GM18861 (cell line): ENCODE results near the gene NEU2.
"Not testable (repeated sequence)": the region's sequence is repeated elsewhere in the genome, so short reads cannot be mapped to it uniquely, and the experiment has no call there.

Experiments
- ATAC-seq: cut with Tn5 transposase; IDR thresholded peaks from one replicate; pipeline ENCODE4 v1.9.1; 2021; ENCODE audit not compliant: unreplicated experiment

Gene NEU2

DNA sequence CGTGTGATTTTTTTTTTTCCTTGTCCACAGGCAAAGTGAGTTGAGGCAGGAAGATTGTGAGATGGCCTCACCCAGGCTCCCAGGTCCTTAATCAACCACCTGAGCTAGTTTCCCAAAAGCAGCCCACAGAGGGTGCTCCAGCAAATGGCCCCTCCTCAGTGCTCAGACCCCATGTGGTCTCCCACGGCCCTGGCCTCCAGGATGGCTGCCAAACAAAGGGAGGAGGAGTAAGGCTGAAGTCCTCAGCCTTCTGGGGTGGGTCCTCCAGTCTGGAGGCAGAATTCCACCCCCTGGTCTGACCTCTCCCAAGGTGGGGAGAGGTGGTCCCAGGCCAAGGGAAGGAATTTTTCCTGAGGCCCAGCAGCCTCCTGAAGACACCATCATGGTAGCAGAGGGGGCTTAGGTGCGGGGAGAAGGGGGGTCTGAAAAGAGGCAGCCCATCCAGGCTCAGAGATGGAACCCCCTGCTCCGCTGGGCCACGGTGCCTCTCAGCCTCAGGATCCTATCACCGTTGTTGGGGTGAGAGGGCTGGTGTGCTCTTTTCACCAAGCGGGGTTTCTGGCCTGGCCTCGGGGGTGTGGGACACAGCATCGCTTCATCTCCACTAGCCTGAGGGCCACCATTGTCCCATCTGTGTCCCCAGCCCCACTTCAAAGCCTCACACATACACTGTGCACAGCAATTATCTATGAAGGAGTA lies 21.8 kb upstream of the NEU2 start:
- no peak for ATAC-seq

DNA sequence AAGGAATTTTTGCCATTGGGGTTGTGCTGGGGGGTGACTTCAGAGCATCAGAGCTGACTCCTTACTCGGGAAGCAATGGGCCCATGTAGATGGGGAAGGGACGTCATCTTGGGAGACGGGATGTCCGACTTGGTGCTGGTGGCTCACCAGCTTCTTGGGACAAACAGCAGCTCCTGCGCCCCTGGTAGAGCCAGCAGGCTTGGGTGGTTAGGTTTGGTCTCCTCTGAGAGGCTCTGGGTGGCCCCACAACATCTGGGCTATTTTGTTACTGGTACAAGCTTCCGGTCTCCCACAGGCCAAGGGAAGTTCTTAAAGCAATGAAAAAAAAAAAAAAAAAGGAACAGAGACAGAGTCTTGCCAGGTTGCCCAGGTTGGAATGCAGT lies 21.2 kb upstream of the NEU2 start:
- no peak for ATAC-seq

DNA sequence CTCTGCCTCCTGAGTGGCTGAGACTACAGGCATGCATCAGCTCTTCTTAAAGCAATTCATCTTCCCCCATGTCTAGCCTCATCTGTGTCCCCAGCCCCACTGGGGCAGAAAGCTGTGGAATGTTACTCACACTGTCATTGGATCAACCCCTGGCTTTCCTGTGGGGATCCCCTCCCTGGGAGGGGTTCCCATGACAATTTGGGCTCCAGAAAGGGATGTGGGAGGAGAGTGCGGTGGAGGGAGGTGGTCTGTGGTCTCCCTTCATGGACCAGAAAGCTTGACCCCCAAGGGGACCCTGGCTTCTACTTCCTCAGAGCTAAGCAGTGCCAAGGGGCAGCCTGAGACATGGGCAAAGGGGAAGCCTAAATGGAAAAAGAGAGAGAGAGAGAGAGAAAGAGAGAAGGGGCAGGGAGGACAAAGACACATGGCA lies 20.8 kb upstream of the NEU2 start:
- ATAC-seq, result no peak

DNA sequence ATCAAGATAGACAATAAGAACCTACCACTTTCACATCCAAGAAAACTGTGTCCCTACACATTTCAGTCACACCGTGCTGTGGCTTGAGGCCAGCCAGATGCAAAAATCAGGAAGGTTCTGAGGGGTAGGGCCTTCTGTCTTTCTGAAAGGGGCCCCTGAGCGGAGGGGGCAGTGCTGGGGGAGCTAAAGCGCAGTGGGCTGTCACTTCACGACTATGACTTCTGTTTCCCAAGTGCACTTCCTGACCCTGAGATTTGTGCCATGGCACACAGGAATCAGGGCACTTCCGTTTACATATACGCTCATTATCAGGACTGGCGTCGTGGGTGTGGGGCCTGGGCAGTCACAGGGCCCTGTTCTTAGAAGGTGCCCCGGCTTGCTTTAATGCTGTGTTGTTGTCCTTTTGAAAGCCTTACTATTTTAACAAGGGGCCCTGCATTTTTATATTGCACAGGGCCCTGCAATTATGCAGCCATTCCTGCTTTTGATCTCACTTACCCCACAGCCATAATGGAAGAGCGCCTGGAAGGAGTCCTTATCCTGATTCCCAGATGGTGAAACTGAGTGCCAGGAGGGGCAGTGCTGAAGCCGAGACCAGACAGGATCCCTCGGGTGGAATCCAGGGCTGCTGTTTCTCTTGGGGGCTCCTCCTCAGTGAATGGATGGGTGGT lies 20.0 kb upstream of the NEU2 start:
- no peak for ATAC-seq

DNA sequence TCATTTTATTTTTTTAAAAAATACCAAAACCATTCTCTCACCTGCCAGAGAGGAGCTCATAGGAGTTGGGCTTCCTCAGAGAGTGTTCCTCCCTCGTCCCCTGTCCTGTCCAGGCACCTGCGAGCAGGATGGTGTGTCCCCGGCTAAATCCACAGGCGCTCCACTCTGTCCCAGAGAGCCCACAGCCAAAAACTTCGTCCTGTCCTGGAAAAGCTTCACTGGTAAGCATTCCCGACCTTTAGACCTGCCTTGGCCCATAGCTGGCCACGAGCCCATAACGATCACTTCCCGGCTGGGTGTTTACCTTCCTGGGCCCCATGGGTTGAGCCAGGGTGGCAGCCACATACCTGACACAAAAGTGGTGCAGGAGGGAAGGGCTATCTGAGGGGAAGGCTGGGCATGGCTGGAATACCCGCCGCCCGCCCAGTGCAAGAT lies 19.4 kb upstream of the NEU2 start, which contains the start of gene NGEF:
Gene NGEF (minus strand): TSS at position 230 of the 435 bp plus-strand sequence. CDS start 38,366 bp downstream, outside the sequence.
- ATAC-seq, result no peak

DNA sequence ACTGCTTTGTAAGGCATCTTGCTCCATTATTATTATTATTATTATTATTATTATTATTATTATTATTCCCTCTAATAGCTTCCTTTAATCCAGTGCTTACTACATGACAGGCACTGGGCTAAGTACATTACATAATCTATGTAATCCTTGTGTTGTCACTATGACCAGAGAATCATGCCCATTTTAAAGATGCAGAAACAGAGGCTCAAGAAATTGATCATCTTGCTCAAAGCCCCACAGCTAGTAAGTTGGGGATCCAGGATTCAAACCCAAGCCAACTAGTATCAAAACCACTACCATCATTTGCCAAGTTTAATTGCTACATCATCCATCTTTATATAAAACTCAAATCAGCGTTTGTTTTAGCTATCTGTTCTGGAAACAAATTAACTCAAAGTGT lies 18.8 kb upstream of the NEU2 start:
- no peak for ATAC-seq

DNA sequence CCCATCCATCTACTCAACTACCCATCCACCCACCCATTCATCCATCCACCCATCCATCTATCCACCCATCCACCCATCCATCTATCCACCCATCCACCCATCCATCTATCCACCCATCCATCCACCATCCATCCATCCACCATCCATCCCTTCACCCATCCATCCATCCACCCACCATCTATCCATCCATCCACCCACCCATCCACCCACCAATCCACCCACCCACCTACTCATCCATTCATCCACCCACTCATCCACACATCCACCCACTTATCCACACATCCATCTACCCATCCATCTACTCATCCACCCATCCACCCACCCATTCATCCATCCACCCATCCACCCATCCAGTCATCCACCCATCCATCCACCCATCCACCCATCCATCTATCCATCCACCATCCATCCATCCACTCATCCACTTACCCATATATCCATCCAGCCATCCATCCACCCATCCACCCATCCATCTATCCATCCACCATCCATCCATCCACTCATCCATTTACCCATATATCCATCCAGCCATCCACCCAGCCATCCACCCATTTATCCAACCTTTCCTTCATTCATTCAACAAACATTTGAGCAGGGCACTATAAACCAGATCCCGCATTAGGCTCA lies 17.3 kb upstream of the NEU2 start:
- no peak for ATAC-seq

DNA sequence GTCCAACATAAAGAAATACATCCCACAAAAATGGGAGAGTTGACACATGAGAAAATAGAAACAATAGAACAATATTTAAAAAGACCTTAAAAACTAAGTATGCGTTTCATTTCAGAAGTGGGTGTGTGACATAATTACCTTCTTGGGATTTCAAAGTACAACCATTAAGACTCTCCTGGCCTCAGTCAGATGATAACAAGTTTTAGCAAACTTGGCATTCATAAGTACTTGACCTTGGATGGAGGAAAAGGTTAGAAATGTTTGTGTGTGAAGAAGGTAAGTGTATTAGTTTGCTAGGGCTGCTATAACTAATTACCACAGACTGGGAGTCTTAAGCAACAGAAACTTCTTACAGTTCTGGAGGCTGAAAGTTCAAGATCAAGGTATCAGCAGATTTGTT lies 14.5 kb upstream of the NEU2 start:
- ATAC-seq, result no peak

DNA sequence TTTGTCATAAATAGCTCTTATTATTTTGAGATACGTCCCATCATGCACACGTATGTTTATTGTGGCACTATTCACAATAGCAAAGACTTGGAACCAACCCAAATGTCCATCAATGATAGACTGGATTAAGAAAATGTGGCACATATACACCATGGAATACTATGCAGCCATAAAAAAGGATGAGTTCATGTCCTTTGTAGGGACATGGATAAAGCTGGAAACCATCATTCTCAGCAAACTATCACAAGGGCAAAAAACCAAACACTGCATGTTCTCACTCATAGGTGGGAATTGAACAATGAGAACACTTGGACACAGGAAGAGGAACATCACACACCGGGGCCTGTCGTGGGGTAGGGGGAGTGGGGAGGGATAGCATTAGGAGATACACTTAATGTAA lies 12.9 kb upstream of the NEU2 start:
- not testable (repeated sequence) for ATAC-seq

DNA sequence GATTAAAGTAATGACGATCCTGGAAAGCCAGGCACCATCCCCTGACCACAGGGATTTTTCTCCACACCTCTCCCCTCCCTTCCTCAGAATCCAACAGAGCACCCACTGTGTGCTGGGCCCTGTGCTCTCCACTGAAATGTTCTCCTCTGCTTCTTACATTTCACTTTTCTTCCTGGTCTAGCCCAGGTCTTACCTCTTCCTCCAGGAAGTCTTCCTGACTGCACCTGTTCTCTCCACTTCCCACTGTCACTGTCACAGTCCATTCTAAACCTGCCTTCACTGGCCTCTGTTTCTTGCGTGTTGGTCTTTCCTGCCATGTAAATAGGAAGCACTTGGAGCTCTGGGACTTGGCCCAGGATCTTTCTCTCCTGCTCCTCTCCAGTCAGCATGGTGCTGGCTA lies 12.0 kb upstream of the NEU2 start:
- no peak for ATAC-seq

DNA sequence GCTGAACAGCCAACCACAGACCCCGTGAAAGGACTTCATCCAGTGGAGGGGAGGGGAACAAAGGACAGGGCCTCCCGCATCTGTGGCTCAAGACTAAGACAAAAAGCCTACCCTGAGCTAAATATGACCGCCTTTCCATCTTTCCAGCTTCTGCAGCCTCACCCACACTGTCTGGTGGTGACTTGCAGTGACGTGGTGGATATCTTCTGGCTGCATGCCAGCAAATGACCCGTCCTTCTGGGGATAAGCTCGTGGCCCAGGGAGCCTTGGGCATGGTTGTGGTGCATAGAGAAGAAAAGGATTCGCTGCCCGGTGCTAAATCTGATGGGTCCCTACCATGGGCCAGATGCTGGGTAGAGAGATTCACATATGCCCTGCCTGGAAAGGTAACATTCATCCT lies 10.7 kb upstream of the NEU2 start:
- ATAC-seq, result no peak

DNA sequence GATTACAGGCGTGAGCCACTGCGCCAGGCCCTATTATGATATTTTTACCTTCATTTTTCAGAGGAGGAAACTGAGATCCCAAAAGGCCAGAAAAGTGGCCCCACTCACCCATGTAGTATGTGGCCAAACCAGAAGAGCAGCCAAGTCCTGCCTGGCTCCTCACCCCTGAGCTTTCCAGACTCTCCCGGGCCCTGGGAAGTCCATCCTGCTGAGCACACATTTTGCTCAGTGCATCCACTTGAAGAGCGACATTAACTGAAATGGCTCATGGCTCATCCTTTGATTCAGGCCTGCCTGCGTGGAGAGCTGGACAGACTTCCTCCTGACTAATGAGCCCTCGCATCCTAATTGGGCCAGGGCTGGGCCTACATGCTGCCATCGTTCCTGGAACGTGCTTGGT lies 9.9 kb upstream of the NEU2 start:
- ATAC-seq, result no peak

DNA sequence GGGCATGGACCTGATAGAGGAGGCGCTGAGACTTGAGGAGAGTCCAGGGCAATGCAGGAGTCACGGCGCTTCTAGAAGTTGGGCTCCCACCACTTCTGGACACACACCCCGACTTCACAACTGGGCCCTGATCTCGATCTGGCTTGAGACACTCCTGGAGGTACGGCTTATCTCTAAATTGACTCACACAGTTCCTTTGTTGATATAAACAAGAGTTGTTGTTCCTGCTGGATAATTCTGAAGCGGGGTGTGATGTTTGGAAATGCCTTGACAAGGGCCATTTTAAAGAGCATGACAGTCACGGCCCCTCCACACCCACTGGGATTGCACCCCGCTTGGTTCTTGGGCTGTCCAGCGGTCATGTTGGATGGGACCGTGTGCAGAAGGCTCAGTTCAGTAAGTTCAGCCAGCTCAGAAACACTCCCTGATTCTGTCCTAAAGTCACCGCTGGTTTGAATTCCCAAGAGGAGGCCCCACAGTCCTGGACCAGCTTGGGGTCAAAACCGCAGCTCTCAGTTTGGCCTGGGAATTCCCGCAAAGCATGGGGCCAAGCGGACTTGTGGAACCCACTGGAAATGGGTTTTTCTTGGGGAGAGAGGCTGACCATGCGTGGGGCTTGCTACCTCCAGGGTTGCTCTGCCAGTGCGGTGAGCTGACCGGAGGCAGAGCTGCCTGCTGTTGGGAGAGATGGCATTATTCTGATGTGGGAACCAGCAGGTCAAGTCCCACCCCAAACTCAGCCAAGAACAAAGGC lies 9.3 kb upstream of the NEU2 start:
- ATAC-seq, result no peak

DNA sequence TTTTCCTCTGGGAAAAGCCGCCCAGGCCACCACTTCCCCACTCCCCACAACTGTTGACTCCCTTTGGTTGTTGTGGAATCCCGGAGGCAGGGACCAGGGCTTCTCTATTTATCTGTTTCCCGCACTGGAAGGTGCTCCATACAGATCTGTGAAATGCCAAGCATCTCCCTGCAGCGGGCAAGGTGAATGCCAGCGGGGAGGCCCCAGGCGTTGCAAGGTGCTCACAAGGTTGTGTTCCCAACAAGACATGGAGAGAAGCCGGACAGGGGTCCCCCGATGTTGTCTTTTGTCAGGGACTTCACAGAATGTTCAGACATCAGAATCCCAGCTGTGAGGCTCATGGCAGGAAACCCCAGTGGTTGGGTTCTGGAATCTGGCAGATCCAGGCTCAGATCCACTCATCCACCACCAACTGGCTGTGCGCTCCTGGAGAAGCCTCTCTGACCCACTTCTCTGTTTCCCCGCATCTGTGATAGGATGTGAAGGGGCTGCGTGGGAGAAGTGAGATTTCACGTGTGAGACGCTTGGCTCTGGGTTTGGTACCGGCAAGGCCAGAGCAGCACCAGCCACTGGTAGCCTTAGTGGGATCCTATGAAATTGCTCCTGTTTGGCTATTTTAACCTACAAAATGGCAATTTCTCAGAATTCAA lies 8.6 kb upstream of the NEU2 start:
- no peak for ATAC-seq

DNA sequence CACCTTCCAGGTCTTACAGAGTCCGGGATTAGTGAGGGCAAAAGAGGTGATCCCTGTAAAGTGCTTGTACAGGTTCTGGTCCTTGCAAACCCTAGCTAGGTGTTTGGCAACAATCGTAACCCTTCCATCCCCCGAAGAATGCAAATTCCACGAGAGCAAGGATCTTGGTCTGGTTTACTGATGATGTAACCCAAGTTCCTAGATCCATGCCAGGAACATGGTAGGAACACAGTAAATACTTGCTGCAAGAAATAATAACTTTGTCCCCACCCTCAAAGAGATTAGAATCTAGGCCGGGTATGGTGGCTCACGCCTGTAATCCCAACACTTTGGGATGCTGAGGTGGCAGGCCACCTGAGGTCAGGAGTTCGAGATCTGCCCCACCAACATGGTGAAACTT lies 6.8 kb upstream of the NEU2 start:
- ATAC-seq, result no peak

DNA sequence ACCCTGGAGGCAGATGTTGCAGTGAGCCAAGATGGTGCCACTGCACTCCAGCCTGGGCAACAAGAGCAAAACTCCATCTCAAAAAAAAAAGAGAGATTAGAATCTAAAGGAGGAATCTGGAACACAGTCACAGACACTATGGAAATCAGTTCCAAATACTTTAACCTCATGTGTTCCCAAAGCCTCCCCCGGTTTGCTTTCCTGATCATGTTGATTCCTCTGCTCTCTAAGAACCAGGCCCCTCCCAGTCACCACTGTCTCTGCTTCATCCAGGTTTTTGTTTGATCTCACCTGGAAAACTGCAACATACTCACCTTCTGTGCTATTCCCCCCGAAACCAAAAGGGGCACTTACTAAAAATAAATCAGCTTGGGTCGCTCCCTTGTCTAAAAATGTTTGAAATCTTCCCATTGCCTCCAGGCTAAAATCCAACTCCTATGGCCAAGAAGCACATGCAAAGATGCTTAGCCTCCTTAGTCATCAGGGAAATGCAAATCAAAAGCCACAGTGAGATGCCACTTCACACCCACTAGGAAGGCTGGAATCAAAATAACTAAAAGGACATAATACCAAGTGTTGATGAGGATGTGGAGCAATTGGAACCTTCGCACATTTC lies 6.2 kb upstream of the NEU2 start:
- no peak for ATAC-seq

DNA sequence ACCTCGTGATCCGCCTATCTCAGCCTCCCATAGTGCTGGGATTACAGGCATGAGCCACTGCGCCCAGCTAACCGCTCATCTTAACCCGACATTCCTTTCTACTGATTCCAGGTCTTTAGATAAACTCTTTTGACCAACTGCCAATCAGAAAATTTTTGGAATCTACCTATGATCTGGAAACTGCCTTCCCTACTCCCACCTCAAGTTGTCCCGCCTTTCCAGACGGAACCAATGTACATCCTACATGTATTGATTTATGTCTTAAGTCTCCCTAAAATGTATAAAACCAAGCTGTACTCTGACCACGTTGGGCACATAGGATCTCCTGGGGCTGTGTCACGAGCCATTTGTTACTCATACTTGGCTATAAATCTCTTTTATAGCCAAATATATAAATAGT lies 3.2 kb upstream of the NEU2 start:
- no peak for ATAC-seq

DNA sequence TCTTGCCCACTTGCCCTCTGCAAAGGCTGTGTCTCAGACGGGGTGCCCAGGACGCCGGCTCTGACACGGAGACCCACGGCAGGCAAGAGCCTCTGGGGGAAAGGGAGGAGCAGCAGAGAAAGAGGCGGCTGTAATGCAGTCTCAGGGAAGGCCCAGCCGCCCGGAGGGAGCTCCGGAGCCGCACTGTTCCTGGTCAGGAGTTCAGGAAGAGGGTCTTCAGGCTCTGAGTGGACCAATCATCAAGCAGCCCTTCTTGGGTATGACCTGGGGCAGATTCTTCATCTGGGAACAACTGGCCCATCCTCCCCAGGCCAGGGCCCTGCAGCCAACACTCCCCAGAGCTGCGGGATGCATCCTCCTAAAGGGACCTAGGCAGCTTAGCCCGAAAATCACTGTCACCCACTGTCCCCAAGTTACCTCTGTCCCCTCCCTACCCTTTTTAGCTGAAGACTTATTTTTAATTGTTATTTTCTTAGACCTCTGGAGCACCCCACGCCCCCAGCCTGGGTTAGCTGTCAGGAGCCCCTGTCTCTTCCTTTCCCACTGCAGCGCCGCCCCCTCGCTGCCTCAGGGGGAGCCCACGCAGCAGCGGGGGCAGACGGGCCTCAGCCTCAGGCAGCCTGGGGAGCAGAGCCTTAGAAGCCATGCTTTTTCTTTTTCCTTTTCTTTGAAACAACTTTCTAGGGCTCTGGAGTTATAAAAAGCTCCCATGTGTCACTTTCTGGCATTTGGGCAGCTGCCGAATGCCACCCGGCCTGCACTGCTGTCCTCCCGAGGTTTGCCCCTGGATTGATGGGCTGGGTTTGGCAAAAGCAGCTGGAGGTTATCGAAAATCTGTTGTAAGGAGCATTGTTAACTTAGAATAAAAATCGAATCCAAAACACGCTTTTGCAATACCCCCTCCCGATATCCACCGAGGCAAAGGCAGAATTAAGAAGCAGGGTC lies 644 bp upstream of the NEU2 start:
- no peak for ATAC-seq

DNA sequence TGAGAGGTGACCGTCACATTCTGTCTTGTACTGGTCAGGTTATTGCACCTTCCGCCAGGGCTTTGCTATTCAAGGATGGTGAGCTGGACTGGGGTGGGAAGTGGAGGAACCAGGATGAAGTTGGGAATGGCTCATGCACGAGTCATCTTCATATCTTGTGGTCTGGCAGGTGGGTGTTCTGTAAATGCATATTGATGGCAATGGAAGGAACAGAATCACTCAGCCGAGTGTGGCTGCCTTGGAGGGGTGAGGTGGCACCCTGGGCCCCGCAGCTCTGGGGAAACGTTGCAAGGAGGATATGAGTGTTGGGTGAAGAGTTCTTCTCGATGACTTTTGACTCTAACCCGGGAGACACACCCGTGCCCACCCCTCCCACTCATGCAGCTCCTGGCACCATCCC lies 1.2 kb downstream of the NEU2 start:
- ATAC-seq, result no peak
